Type B pancreatic cell (in vitro differentiated cells): Measurements from ENCODE around the gene TARP.
"Not testable (repeated sequence)": the region's sequence is repeated elsewhere in the genome, so short reads cannot be mapped to it uniquely, and the experiment has no call there.

Source experiments
- DNase-seq: peaks from one replicate; pipeline ENCODE4 v3.0.0; 2021; ENCODE audit warnings: mixed read lengths; ENCODE audit not compliant: unreplicated experiment; ENCODE audit errors: extremely low spot score
- H3K27ac Mint-ChIP-seq: 2 replicates; pipeline ENCODE4 v1.8.0; 2021; ENCODE audit warnings: mild to moderate bottlenecking, mixed read lengths
- H3K27me3 Mint-ChIP-seq: 2 replicates; pipeline ENCODE4 v1.8.0; 2021; ENCODE audit warnings: mixed read lengths
- H3K36me3 Mint-ChIP-seq: 2 replicates; pipeline ENCODE4 v1.8.0; 2021; ENCODE audit warnings: mixed read lengths
- H3K4me1 Mint-ChIP-seq: one replicate; pipeline ENCODE4 v1.8.0; 2021; ENCODE audit warnings: mixed read lengths; ENCODE audit not compliant: unreplicated experiment
- H3K4me3 Mint-ChIP-seq: 2 replicates; pipeline ENCODE4 v1.8.0; 2021; ENCODE audit warnings: mild to moderate bottlenecking, mixed read lengths
- H3K9me3 Mint-ChIP-seq: 2 replicates; pipeline ENCODE4 v1.8.0; 2021; ENCODE audit warnings: mixed read lengths
- TF ChIP-seq, protein P1 (sequence below): fragments of 200-600 bp; sonication (generic); conservative IDR thresholded peaks from 2 replicates; pipeline ENCODE4 v1.5.0; 2021; ENCODE audit warnings: antibody characterized with exemption, mild to moderate bottlenecking

The TARP gene

DNA sequence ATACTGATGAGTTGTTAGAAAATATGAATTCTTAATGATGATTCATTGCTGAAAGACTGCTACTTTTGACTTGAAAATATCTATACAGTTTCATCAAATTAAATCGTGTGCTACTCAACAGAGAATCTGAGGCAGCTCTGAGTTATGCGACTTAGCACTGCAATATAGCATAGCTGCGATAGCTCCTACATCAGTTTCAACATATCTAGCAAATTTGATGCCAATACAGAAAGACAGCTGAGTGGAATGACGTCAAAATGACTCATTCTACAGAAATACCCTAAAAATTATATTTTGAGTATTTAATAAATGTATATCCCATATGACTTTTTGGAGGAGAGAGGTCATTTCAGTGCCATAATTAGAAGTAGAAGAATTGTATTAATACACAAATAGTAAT, 1.1 kb upstream of the TARP start:
- TF ChIP-seq, protein P1, sequence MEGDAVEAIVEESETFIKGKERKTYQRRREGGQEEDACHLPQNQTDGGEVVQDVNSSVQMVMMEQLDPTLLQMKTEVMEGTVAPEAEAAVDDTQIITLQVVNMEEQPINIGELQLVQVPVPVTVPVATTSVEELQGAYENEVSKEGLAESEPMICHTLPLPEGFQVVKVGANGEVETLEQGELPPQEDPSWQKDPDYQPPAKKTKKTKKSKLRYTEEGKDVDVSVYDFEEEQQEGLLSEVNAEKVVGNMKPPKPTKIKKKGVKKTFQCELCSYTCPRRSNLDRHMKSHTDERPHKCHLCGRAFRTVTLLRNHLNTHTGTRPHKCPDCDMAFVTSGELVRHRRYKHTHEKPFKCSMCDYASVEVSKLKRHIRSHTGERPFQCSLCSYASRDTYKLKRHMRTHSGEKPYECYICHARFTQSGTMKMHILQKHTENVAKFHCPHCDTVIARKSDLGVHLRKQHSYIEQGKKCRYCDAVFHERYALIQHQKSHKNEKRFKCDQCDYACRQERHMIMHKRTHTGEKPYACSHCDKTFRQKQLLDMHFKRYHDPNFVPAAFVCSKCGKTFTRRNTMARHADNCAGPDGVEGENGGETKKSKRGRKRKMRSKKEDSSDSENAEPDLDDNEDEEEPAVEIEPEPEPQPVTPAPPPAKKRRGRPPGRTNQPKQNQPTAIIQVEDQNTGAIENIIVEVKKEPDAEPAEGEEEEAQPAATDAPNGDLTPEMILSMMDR, result no peak
- no peak for DNase-seq
- Mint-ChIP-seq H3K36me3 (no peaks in the 10 kb centered on the region), H3K9me3 (no peaks in the 10 kb centered on the region), H3K27ac (no peak overlapping the region), H3K27me3 (no peaks in the 10 kb centered on the region), H3K4me1 (no peaks in the 10 kb centered on the region), H3K4me3 (no peak overlapping the region)

DNA sequence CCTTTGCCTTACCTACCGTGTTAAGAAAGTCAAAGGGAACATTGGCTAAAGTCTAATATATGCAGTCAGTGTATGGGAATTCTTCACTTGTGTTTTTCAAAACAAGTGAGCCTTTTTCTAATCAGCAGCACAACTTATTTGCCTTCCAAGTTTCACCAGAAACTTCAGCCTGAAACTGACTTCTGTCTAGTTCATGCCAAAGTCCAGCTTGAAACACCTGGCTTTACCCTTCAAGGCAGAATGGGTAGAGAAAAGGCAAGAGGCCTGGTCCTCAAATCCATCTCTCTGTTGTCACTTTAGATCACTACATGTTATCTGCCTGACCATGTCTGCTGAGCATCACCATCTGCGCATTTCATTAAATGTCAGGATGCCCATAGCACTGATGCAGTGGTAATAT, 3.0 kb downstream of the TARP start:
- H3K4me1 Mint-ChIP-seq, H3K9me3 Mint-ChIP-seq, H3K36me3 Mint-ChIP-seq, H3K27me3 Mint-ChIP-seq, DNase-seq, H3K4me3 Mint-ChIP-seq, H3K27ac Mint-ChIP-seq: not testable (repeated sequence)

DNA sequence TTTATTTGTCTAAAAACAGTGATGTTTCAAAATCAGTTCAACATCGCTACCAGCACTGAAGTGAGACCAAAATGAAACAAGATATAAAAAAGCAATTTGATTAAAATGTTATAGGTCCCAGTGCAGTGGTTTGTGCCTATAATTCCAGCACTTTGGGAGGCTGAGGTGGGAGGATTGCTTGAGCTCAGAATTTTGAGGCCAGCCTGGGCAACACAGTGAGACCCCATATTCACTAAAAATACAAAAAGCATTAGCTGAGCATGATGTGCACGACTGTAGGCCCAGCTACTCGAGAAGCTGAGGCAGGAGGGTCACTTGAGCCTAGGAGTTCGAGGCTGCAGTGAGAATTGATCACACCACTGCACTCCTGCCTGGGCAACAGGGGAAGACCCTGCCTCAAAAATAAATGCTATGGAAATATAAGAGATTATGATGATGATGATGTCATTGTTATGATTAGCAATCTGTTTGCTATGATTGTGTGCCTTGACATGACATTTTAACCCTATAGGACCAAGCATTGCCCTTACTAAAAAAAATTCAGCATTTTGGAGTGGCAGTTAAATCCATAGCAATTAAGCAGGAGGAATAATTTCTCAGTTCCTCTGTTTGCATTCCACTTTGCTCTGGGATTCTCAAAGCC, 3.6 kb downstream of the TARP start:
- H3K9me3 Mint-ChIP-seq, H3K4me1 Mint-ChIP-seq, H3K4me3 Mint-ChIP-seq, DNase-seq, H3K27me3 Mint-ChIP-seq, H3K36me3 Mint-ChIP-seq, H3K27ac Mint-ChIP-seq: not testable (repeated sequence)

GRCh38 chr7:38265958-38266357, 7.5 kb downstream of the TARP start:
- not testable (repeated sequence) for H3K36me3 Mint-ChIP-seq, H3K4me1 Mint-ChIP-seq, H3K4me3 Mint-ChIP-seq, H3K27ac Mint-ChIP-seq, H3K9me3 Mint-ChIP-seq, H3K27me3 Mint-ChIP-seq, DNase-seq

DNA sequence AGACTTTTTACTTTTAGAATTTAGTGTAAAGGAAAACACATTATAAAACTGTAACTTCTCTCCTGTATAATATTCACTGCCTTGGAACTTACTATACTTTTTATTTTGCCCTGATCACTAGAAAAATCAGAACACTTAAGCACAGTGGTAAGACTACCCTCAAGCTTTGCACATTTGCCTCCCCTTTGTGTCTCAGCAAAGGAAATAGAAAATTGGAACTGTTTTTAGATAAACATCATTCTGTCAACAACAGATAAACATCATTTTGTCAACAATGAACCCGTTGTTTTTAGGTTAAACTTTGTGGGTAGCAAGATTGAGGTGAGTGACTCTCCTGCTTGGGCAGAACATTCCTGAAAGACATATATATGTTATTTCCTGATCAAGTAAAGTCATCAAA, 8.8 kb downstream of the TARP start:
- not testable (repeated sequence) for DNase-seq, H3K4me3 Mint-ChIP-seq, H3K27me3 Mint-ChIP-seq, H3K36me3 Mint-ChIP-seq, H3K9me3 Mint-ChIP-seq, H3K4me1 Mint-ChIP-seq, H3K27ac Mint-ChIP-seq

DNA sequence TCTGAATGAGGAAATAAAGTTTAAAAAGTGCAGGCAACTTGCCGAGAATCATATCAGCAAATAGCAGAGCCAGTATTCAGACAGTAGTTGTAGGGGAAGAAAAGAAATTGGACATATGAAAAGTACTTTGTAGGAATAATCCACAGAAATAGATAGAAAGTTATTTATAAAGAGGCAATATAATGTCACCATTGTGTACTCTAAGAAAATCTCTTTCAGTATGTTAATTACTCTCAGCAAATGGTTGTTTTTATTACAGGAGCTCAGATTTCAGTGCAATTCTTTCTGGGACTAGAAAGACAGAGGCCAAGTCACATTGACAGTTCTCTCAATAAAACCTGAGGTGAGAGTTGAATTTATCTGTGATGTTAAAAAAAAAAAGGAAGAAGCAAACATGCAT, 10.2 kb downstream of the TARP start:
- not testable (repeated sequence) for DNase-seq, H3K4me1 Mint-ChIP-seq, H3K36me3 Mint-ChIP-seq, H3K9me3 Mint-ChIP-seq, H3K27me3 Mint-ChIP-seq, H3K4me3 Mint-ChIP-seq, H3K27ac Mint-ChIP-seq

DNA sequence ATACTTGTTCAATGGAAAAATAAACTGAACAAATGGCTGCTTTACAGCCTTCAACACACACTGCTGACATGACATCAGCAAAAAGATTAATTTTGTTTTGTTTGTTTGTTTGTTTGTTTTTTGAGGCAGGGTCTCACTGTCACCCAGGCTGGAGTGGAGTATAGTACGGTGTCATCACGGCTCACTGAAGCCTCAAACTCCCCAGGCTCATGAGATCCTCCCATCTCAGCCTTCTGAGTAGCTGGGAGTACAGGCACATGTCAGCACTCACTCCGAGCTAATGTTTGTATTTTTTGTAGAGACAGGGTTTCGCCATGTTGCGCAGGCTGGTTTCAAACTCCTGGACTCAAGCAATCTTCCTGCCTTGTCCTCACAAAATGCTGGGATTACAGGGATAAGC, 10.9 kb downstream of the TARP start:
- Mint-ChIP-seq H3K36me3 (no peaks in the 10 kb centered on the region), H3K27me3 (no peaks in the 10 kb centered on the region), H3K4me1 (peaks cover 4% of the 10 kb centered on the region), H3K4me3 (no peak overlapping the region), H3K27ac (no peak overlapping the region), H3K9me3 (no peaks in the 10 kb centered on the region)
- TF ChIP-seq, protein P1, result no peak
- no peak for DNase-seq

DNA sequence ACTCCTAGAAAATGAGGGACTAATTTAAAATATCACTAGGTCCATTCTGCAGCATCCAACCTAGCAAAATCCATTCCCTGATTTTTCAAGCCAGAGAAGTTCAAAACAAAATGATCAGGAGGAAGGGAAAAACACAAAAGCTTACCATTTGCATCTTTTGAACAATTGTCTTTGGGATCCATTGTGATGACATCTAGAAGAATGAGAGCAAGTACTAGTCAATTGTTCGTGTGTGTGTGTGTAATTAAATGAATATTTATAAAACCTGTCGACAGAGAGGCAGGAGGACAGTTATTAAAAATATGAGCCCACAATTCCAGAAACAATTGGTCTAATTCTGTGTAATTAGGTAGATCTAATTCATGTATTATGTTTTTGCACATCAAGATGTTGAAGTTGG, 11.4 kb downstream of the TARP start:
- H3K4me3 Mint-ChIP-seq, H3K27ac Mint-ChIP-seq, H3K27me3 Mint-ChIP-seq, H3K4me1 Mint-ChIP-seq, DNase-seq, H3K9me3 Mint-ChIP-seq, H3K36me3 Mint-ChIP-seq: not testable (repeated sequence)

GRCh38 chr7:38261601-38262000, 11.8 kb downstream of the TARP start:
- not testable (repeated sequence) for H3K4me3 Mint-ChIP-seq, H3K9me3 Mint-ChIP-seq, H3K27me3 Mint-ChIP-seq, DNase-seq, H3K36me3 Mint-ChIP-seq, H3K4me1 Mint-ChIP-seq, H3K27ac Mint-ChIP-seq

GRCh38 chr7:38259157-38259556, 14.3 kb downstream of the TARP start:
- not testable (repeated sequence) for H3K27ac Mint-ChIP-seq, H3K4me3 Mint-ChIP-seq, H3K9me3 Mint-ChIP-seq, H3K4me1 Mint-ChIP-seq, DNase-seq, H3K36me3 Mint-ChIP-seq, H3K27me3 Mint-ChIP-seq
